ENCODE measurements around the gene CRYBA4.

- TF ChIP-seq SP1 (IDR thresholded peaks at IDR 0.05) (no peak), TAF1 (conservative IDR thresholded peaks at IDR 0.05) (no peak), HNF4G (IDR thresholded peaks at IDR 0.05) (no peak)
- TF ChIP-seq, protein P1, sequence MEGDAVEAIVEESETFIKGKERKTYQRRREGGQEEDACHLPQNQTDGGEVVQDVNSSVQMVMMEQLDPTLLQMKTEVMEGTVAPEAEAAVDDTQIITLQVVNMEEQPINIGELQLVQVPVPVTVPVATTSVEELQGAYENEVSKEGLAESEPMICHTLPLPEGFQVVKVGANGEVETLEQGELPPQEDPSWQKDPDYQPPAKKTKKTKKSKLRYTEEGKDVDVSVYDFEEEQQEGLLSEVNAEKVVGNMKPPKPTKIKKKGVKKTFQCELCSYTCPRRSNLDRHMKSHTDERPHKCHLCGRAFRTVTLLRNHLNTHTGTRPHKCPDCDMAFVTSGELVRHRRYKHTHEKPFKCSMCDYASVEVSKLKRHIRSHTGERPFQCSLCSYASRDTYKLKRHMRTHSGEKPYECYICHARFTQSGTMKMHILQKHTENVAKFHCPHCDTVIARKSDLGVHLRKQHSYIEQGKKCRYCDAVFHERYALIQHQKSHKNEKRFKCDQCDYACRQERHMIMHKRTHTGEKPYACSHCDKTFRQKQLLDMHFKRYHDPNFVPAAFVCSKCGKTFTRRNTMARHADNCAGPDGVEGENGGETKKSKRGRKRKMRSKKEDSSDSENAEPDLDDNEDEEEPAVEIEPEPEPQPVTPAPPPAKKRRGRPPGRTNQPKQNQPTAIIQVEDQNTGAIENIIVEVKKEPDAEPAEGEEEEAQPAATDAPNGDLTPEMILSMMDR (IDR thresholded peaks at IDR 0.05; ENCODE audit: low read depth, low read length, missing input control) = no peak
Observed at GRCh38 chr22:26667140-26667539, 45.4 kb downstream of the CRYBA4 start.

Data from liver (tissue), 3 donors.